ENCODE measurements around the gene GTPBP4.
"Not testable (repeated sequence)": the region's sequence is repeated elsewhere in the genome, so short reads cannot be mapped to it uniquely, and the experiment has no call there.

Gene GTPBP4

GRCh38 chr10:1063232-1063865 is 75.1 kb downstream of the GTPBP4 start:
- no peak for DNase-seq

- no peak for DNase-seq
These were observed 76.7 kb downstream of the GTPBP4 start for GRCh38 chr10:1064964-1065247.

GRCh38 chr10:1066734-1067133 is 78.5 kb downstream of the GTPBP4 start:
- DNase-seq, result not testable (repeated sequence)

- DNase-seq, result no peak
These were observed 80.4 kb downstream of the GTPBP4 start for GRCh38 chr10:1068380-1069361.

All from NCI-H345 (cell line).